ENCODE results near the gene CELF4.
"Not testable (repeated sequence)": the region's sequence is repeated elsewhere in the genome, so short reads cannot be mapped to it uniquely, and the experiment has no call there.

Gene CELF4

GRCh38 chr18:37385846-37386778 is 179.5 kb downstream of the CELF4 start:
- DNase-seq, result peak; percentile 70

GRCh38 chr18:37383846-37384595 is 181.6 kb downstream of the CELF4 start:
- DNase-seq, result no peak

- DNase-seq, result peak; percentile 11
Observed at GRCh38 chr18:37383036-37383785, 182.4 kb downstream of the CELF4 start.

- peak; percentile 8 for DNase-seq
Observed at GRCh38 chr18:37381554-37381953, 184.0 kb downstream of the CELF4 start.

- DNase-seq, result no peak
Observed at GRCh38 chr18:37380546-37381110, 185.0 kb downstream of the CELF4 start.

GRCh38 chr18:37378336-37379010 is 187.1 kb downstream of the CELF4 start:
- no peak for DNase-seq

- no peak for DNase-seq
Observed at GRCh38 chr18:37375181-37375580, 190.4 kb downstream of the CELF4 start.

GRCh38 chr18:37368110-37368954 is 197.3 kb downstream of the CELF4 start:
- DNase-seq, result no peak

- DNase-seq, result peak; percentile 46
Observed at GRCh38 chr18:37364237-37364636, 201.4 kb downstream of the CELF4 start.

- no peak for DNase-seq
Observed at GRCh38 chr18:37362158-37362890, 203.3 kb downstream of the CELF4 start.

GRCh38 chr18:37361335-37362157 is 204.1 kb downstream of the CELF4 start:
- DNase-seq, result no peak

GRCh38 chr18:37358061-37358460 is 207.5 kb downstream of the CELF4 start:
- DNase-seq, result not testable (repeated sequence)

- no peak for DNase-seq
Observed at GRCh38 chr18:37355772-37356171, 209.8 kb downstream of the CELF4 start.

- no peak for DNase-seq
Observed at GRCh38 chr18:37351110-37351509, 214.5 kb downstream of the CELF4 start.

- DNase-seq, result no peak
Observed at GRCh38 chr18:37348729-37349128, 216.9 kb downstream of the CELF4 start.

GRCh38 chr18:37346048-37346447 is 219.6 kb downstream of the CELF4 start:
- DNase-seq, result no peak

- DNase-seq, result no peak
Observed at GRCh38 chr18:37343542-37343851, 222.1 kb downstream of the CELF4 start.

GRCh38 chr18:37341473-37342086 is 224.0 kb downstream of the CELF4 start:
- no peak for DNase-seq

- no peak for DNase-seq
Observed at GRCh38 chr18:37341016-37341415, 224.6 kb downstream of the CELF4 start.
